Measurements from ENCODE around the gene AANAT.

The AANAT gene

DNA sequence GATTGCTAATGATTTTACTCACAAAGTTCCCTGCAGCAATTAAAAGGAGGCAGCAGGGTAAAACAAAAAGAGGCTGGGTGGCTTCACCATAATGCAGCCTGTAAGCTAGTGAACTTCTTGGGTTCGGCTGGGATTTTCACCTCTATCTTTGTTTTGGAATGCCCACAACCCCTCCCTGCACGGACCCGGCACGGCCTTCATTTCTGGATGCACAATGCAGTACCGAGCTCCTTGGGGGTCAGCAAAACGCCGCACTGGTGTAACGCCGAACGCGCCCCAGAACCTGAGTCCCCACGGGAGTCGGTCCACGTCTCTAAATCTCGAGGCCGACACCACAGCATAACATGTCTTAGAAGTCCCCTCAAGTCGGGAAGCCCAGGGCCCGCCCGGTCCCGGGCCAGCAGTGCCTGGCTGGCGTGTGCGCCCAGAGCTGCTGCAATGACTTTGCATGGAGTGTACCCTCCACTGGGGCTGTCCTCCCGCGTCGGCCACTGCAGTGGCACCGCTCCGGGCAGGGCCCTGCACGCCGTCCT, 15.2 kb upstream of the AANAT start:
- H3K36me3 Mint-ChIP-seq (ENCODE audit: low read depth): peaks cover 16% of the 10 kb centered on the region

DNA sequence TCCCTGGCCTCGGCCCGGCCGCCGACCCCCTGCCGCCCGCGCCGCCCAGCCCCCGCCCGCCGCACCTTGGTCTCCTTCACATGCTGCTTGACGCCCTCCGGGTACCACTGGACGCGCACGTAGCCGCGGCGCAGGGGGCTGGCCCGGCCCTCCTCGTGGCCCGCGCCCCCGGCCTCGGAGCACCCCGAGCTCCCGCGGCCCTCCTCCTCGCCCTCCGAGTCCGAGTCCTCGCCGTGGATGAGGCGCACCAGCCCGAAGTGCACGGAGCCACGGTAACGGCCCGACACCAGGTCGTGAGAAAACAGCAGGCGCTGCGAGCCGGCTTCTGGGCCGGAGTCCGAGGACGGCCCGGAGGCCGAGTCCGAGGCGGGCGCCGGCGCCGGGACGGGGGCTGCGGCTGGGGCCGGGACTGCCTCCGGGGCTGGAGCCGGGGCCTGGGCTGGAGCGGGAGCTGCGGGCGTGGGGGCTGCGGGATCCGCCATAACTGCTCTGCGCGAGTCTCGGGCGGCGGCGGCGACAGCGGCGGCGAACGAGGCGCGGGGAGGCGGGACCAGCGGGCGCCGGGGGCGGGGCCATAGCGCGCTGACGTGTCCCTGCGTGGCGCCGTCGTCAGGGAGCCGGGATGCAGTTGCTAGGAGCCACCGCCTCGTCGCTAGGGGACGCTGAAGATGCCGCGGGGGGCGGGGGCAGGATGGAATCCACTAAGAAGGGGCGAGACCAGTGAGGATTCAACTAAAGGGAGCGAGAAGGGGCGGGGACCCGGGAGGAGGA, 14.6 kb upstream of the AANAT start, which contains the start of gene UBE2O:
Gene UBE2O, minus strand, starts transcription at position 493 of the 771 bp plus-strand sequence. Its CDS starts 11 bp downstream, at position 482.
- H3K27me3 Mint-ChIP-seq: no peaks in the 10 kb centered on the region
- H3K9me3 Mint-ChIP-seq: no peaks in the 10 kb centered on the region
- H3K36me3 Mint-ChIP-seq (ENCODE audit: low read depth): peaks cover 16% of the 10 kb centered on the region
- peak within 1 kb of the TSS; percentile 90 for H3K4me3 Mint-ChIP-seq
- peak within 1 kb of the TSS; percentile 3 for H3K27ac Mint-ChIP-seq
- peaks cover 40% of the 10 kb centered on the region for H3K4me1 Mint-ChIP-seq (ENCODE audit: low read depth)

More for the DNA sequence above, 15.2 kb upstream of the AANAT start:
- H3K27ac Mint-ChIP-seq: no peak overlapping the region
- no peaks in the 10 kb centered on the region for H3K9me3 Mint-ChIP-seq
- H3K4me1 Mint-ChIP-seq (ENCODE audit: low read depth): peaks cover 46% of the 10 kb centered on the region
- peak overlapping the region; percentile 90 for H3K4me3 Mint-ChIP-seq
- no peaks in the 10 kb centered on the region for H3K27me3 Mint-ChIP-seq

- Mint-ChIP-seq H3K36me3 (ENCODE audit: low read depth) (peaks cover 16% of the 10 kb centered on the region), H3K4me1 (ENCODE audit: low read depth) (peaks cover 34% of the 10 kb centered on the region), H3K27me3 (no peaks in the 10 kb centered on the region), H3K9me3 (no peaks in the 10 kb centered on the region), H3K4me3 (peak overlapping the region; percentile 90), H3K27ac (peak overlapping the region; percentile 3)
Observed at GRCh38 chr17:76453431-76453743, 14.0 kb upstream of the AANAT start.

DNA sequence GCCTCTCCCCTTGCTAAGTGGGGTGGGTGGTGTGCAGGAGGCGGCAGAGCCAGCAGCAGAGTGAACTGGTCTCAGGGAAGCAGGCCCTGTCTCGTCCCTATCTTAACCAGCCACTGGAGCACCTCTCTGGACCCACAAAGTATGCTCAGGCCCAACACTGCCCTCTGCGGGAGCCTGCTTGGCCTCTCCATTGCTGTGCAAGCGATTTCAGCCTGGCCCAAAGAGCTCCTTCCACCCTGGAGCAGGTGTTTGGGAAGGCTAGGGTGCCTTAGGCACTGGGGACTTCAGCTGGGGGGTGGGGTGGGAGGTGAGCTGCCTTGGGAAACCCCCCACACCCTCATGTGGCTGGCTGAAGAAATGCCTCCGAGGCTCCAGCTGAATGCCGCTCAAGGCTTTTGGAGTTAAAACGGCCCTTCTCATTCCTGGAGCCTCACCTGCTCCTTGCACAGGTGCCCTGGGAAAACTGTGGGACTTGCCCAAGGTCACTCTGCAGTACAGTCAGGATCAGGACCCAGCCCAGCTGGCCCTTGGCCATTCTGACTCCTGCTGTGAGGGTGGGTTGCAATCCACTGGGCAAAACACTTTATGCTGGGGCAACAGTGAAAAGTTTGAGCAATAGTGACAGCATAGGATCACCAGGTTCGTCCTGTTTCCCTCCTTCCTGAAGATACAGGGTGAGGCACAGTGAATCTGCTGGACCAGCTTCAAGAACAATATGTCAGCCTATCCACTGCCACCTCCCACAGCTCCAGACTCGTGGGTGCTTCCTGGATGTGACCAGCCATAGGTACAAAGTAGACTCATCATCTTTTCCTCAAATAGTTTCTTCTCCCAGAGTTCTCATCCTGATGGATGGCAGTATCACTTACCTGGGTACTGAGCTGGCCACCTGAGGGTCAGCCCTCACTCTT, 8.6 kb upstream of the AANAT start:
- Mint-ChIP-seq H3K4me3 (no peak overlapping the region), H3K4me1 (ENCODE audit: low read depth) (no peaks in the 10 kb centered on the region), H3K27me3 (no peaks in the 10 kb centered on the region), H3K9me3 (no peaks in the 10 kb centered on the region), H3K36me3 (ENCODE audit: low read depth) (no peaks in the 10 kb centered on the region), H3K27ac (no peak overlapping the region)

DNA sequence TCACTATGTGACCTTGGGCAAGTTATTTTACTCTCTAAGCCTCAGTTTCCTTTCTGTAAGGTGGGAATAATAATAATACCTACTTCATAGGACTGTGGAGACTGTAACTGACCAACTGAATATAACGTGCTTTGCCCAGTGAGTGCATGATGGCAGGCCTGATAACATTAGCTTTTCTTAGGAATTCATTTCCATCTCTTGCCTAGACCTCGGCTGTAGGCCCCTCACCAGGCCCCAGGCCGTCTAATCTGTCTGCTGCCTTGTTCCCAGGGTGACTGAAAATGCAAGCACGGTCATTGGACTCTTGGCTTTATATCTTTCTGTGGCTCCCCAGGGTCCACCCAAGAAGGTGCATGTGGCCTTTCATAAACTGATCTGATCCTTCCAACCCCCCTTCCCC, 7.7 kb upstream of the AANAT start:
- no peak overlapping the region for H3K27ac Mint-ChIP-seq

GRCh38 chr17:76461765-76462555, 5.4 kb upstream of the AANAT start:
- Mint-ChIP-seq H3K36me3 (ENCODE audit: low read depth) (no peaks in the 10 kb centered on the region), H3K4me1 (ENCODE audit: low read depth) (peaks cover 4% of the 10 kb centered on the region), H3K4me3 (no peak overlapping the region), H3K9me3 (no peaks in the 10 kb centered on the region), H3K27me3 (no peaks in the 10 kb centered on the region), H3K27ac (no peak overlapping the region)

More for the DNA sequence above, 7.7 kb upstream of the AANAT start:
- Mint-ChIP-seq H3K9me3 (no peaks in the 10 kb centered on the region), H3K27me3 (no peaks in the 10 kb centered on the region), H3K36me3 (ENCODE audit: low read depth) (no peaks in the 10 kb centered on the region), H3K4me3 (no peak overlapping the region), H3K4me1 (ENCODE audit: low read depth) (no peaks in the 10 kb centered on the region)

DNA sequence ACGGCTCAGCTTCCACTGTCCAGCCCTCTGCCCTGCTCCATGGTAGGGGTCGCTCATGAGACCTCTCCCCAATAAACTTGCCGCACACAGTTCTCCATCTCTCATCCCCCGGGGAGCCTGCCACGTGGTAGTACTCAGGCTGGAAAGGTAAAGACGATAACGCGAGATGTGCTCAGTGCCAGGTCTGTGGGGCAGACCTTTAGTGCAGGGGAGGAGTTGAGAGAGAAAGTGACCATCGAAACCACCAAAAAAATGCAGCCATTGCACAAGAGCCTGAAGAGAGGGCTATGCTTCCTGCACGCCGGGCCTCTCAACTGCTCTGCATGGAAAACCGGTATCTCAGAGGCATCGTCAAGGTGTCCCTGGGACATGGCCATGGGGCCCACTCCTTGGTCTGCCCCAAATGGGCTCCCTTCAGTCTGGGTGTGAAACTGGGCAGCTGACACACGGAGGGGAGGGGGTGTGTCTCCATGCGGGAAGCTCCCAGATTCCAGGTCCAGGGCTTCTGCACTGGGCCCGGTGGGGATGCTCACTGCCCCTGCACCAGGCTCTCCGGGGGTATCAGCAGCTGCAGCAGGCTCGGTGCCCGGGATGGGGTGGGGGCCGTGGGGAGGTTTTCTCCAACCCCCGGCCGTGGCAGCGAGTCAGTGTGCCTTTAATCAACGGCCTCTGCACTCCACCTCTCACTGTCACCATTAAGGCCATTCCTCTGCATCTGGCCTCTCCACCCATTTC, 4.7 kb upstream of the AANAT start:
- Mint-ChIP-seq H3K4me3 (no peak overlapping the region), H3K4me1 (ENCODE audit: low read depth) (peaks cover 4% of the 10 kb centered on the region), H3K9me3 (no peaks in the 10 kb centered on the region), H3K27ac (no peak overlapping the region), H3K27me3 (no peaks in the 10 kb centered on the region), H3K36me3 (ENCODE audit: low read depth) (no peaks in the 10 kb centered on the region)

- no peaks in the 10 kb centered on the region for H3K9me3 Mint-ChIP-seq
- H3K27me3 Mint-ChIP-seq: no peaks in the 10 kb centered on the region
- H3K27ac Mint-ChIP-seq: no peak overlapping the region
- peaks cover 4% of the 10 kb centered on the region for H3K4me1 Mint-ChIP-seq (ENCODE audit: low read depth)
- peaks cover 4% of the 10 kb centered on the region for H3K36me3 Mint-ChIP-seq (ENCODE audit: low read depth)
- H3K4me3 Mint-ChIP-seq: no peak overlapping the region
Observed at GRCh38 chr17:76466775-76467130, 650 bp upstream of the AANAT start.

GRCh38 chr17:76467809-76468633, 618 bp downstream of the AANAT start:
- H3K36me3 Mint-ChIP-seq (ENCODE audit: low read depth): peaks cover 4% of the 10 kb centered on the region
- H3K9me3 Mint-ChIP-seq: no peaks in the 10 kb centered on the region
- H3K4me3 Mint-ChIP-seq: no peak overlapping the region
- H3K27me3 Mint-ChIP-seq: no peaks in the 10 kb centered on the region
- H3K4me1 Mint-ChIP-seq (ENCODE audit: low read depth): peaks cover 4% of the 10 kb centered on the region
- H3K27ac Mint-ChIP-seq: no peak overlapping the region

DNA sequence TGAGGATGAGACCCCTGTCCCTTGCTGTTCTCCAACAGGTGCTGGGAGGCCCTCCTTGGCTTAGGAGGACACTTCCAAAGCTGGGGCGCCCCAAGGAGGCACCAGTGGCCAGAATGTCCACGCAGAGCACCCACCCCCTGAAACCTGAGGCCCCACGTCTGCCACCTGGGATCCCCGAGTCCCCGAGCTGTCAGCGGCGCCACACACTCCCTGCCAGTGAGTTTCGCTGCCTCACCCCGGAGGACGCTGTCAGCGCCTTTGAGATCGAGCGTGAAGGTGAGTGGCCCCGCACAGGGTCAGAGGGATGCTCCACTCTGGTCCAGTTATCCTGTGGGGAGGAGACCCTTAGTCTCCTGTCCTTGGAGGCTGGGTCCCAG, 1.2 kb downstream of the AANAT start:
- Mint-ChIP-seq H3K27ac (no peak overlapping the region), H3K4me3 (no peak overlapping the region), H3K9me3 (no peaks in the 10 kb centered on the region), H3K4me1 (ENCODE audit: low read depth) (peaks cover 4% of the 10 kb centered on the region), H3K36me3 (ENCODE audit: low read depth) (peaks cover 4% of the 10 kb centered on the region), H3K27me3 (no peaks in the 10 kb centered on the region)

- Mint-ChIP-seq H3K27ac (no peak overlapping the region), H3K9me3 (no peaks in the 10 kb centered on the region), H3K36me3 (ENCODE audit: low read depth) (peaks cover 4% of the 10 kb centered on the region), H3K4me1 (ENCODE audit: low read depth) (peaks cover 4% of the 10 kb centered on the region), H3K27me3 (no peaks in the 10 kb centered on the region), H3K4me3 (no peak overlapping the region)
Observed at GRCh38 chr17:76469076-76469990, 1.9 kb downstream of the AANAT start.

DNA sequence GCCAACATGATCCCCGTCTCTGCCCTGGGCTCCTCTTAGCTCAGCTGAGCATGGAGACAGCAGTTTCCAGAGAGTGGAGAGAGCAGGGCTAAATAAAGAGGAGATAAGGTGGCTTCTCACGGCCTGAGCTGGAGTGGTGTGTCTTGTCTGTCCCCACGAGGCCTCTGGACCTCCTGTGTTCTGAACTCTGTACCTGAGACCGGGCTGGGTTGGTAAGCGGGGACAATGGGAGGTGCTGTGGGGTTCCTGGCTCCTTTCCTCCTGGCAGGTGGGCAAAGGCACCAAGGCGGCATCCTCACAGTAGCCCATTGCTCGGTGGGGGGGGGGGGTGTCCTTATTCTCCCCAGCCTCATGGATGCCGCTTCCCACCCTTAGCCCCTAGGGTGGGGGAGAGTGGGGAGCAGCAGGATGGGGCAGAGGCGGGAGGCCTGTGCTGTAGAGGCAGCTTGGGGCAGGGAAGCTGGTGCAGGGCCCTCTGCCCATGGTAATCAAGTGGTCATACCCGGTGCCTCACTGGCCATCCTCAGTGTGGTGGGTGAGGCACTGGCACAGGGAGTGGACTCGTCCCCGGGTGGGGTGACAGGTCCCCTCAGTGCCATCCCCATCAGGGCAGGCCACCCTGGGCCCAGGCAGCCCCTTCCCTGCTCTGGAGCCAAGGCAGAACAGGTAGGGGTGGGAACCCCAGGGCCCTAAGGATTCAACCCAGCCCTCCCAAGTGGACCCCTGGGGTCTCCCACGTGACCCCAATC, 2.8 kb downstream of the AANAT start:
- H3K9me3 Mint-ChIP-seq: no peaks in the 10 kb centered on the region
- H3K4me3 Mint-ChIP-seq: no peak overlapping the region
- peaks cover 5% of the 10 kb centered on the region for H3K36me3 Mint-ChIP-seq (ENCODE audit: low read depth)
- H3K27me3 Mint-ChIP-seq: no peaks in the 10 kb centered on the region
- peaks cover 4% of the 10 kb centered on the region for H3K4me1 Mint-ChIP-seq (ENCODE audit: low read depth)
- no peak overlapping the region for H3K27ac Mint-ChIP-seq

Data from stimulated activated naive CD8-positive, alpha-beta T cell treated with anti-CD3 and anti-CD28 coated beads, Interleukin-15, Interleukin-2, amounts not matched to agents 100 ng/mL and 50 ng/mL, for 24 hours (primary cell).